HUES48 (cell line): ENCODE results near the gene MTX3.

Source experiments
- H3K27ac ChIP-seq: one replicate; pipeline ENCODE4 v1.7.0; 2013; ENCODE audit warnings: low read depth, low read length, inconsistent platforms
- H3K27me3 ChIP-seq: 2 replicates; pipeline ENCODE4 v1.6.1; 2013; ENCODE audit warnings: mild to moderate bottlenecking, low read length; ENCODE audit not compliant: control insufficient read depth, insufficient read depth
- H3K36me3 ChIP-seq: 2 replicates; pipeline ENCODE4 v1.6.1; 2013; ENCODE audit warnings: low read length; ENCODE audit not compliant: control insufficient read depth, insufficient read depth
- H3K4me1 ChIP-seq: 2 replicates; pipeline ENCODE4 v1.6.1; 2013; ENCODE audit warnings: mild to moderate bottlenecking, low read length; ENCODE audit not compliant: control insufficient read depth, insufficient read depth
- H3K4me3 ChIP-seq: 2 replicates; pipeline ENCODE4 v1.5.1; 2013; ENCODE audit warnings: mild to moderate bottlenecking, low read depth, low read length
- H3K9ac ChIP-seq: 2 replicates; pipeline ENCODE4 v1.6.1; 2013; ENCODE audit warnings: mild to moderate bottlenecking, low read depth, low read length, moderate library complexity
- H3K9me3 ChIP-seq: 2 replicates; pipeline ENCODE4 v1.6.1; 2013; ENCODE audit warnings: low read length; ENCODE audit not compliant: control insufficient read depth, insufficient read depth

MTX3 gene

GRCh38 chr5:79961716-79962574 lies 29.1 kb downstream of the MTX3 start:
- H3K36me3 ChIP-seq: no peaks in the 10 kb centered on the region
- H3K27ac ChIP-seq: peak overlapping the region; percentile 53
- no peak overlapping the region for H3K9ac ChIP-seq
- no peaks in the 10 kb centered on the region for H3K27me3 ChIP-seq
- H3K4me1 ChIP-seq: peaks cover 10% of the 10 kb centered on the region; the same call in 1 of the 2 replicates
- H3K4me3 ChIP-seq: no peak overlapping the region
- no peaks in the 10 kb centered on the region for H3K9me3 ChIP-seq

GRCh38 chr5:79959407-79959806 lies 31.7 kb downstream of the MTX3 start:
- H3K9me3 ChIP-seq: no peaks in the 10 kb centered on the region
- H3K4me3 ChIP-seq: no peak overlapping the region
- H3K27ac ChIP-seq: no peak overlapping the region
- H3K27me3 ChIP-seq: no peaks in the 10 kb centered on the region
- no peaks in the 10 kb centered on the region for H3K36me3 ChIP-seq
- no peak overlapping the region for H3K9ac ChIP-seq
- peaks cover 28% of the 10 kb centered on the region for H3K4me1 ChIP-seq

- Histone ChIP-seq H3K27me3 (no peaks in the 10 kb centered on the region), H3K4me1 (peaks cover 19% of the 10 kb centered on the region), H3K36me3 (no peaks in the 10 kb centered on the region), H3K4me3 (no peak overlapping the region), H3K9me3 (no peaks in the 10 kb centered on the region), H3K9ac (no peak overlapping the region), H3K27ac (peak overlapping the region; percentile 19)
These were observed 35.0 kb downstream of the MTX3 start for GRCh38 chr5:79955941-79956670.

- peaks cover 19% of the 10 kb centered on the region for H3K4me1 ChIP-seq
- no peaks in the 10 kb centered on the region for H3K9me3 ChIP-seq
- H3K9ac ChIP-seq: no peak overlapping the region
- H3K27me3 ChIP-seq: no peaks in the 10 kb centered on the region
- H3K36me3 ChIP-seq: no peaks in the 10 kb centered on the region
- H3K4me3 ChIP-seq: no peak overlapping the region
- peak overlapping the region; percentile 19 for H3K27ac ChIP-seq
These were observed 35.6 kb downstream of the MTX3 start for GRCh38 chr5:79955356-79955895.

GRCh38 chr5:79954620-79955019 lies 36.4 kb downstream of the MTX3 start:
- Histone ChIP-seq H3K27me3 (no peaks in the 10 kb centered on the region), H3K36me3 (no peaks in the 10 kb centered on the region), H3K27ac (no peak overlapping the region), H3K4me3 (no peak overlapping the region), H3K4me1 (peaks cover 19% of the 10 kb centered on the region), H3K9ac (no peak overlapping the region), H3K9me3 (no peaks in the 10 kb centered on the region)

- Histone ChIP-seq H3K27me3 (no peaks in the 10 kb centered on the region), H3K4me3 (no peak overlapping the region), H3K36me3 (no peaks in the 10 kb centered on the region), H3K9me3 (no peaks in the 10 kb centered on the region), H3K27ac (no peak overlapping the region), H3K9ac (no peak overlapping the region), H3K4me1 (no peaks in the 10 kb centered on the region)
These were observed 43.5 kb downstream of the MTX3 start for GRCh38 chr5:79947567-79947966.

- H3K27ac ChIP-seq: no peak overlapping the region
- H3K4me3 ChIP-seq: no peak overlapping the region
- H3K4me1 ChIP-seq: no peaks in the 10 kb centered on the region
- H3K9me3 ChIP-seq: no peaks in the 10 kb centered on the region
- H3K9ac ChIP-seq: no peak overlapping the region
- H3K27me3 ChIP-seq: no peaks in the 10 kb centered on the region
- no peaks in the 10 kb centered on the region for H3K36me3 ChIP-seq
These were observed 52.6 kb downstream of the MTX3 start for GRCh38 chr5:79938468-79938867.

GRCh38 chr5:79936646-79937216 lies 54.3 kb downstream of the MTX3 start:
- Histone ChIP-seq H3K9me3 (no peaks in the 10 kb centered on the region), H3K9ac (no peak overlapping the region), H3K27me3 (no peaks in the 10 kb centered on the region), H3K36me3 (no peaks in the 10 kb centered on the region), H3K4me1 (no peaks in the 10 kb centered on the region), H3K27ac (no peak overlapping the region), H3K4me3 (no peak overlapping the region)

- no peak overlapping the region for H3K9ac ChIP-seq
- no peaks in the 10 kb centered on the region for H3K36me3 ChIP-seq
- H3K27ac ChIP-seq: no peak overlapping the region
- no peaks in the 10 kb centered on the region for H3K9me3 ChIP-seq
- no peak overlapping the region for H3K4me3 ChIP-seq
- H3K4me1 ChIP-seq: no peaks in the 10 kb centered on the region
- H3K27me3 ChIP-seq: no peaks in the 10 kb centered on the region
These were observed 54.9 kb downstream of the MTX3 start for GRCh38 chr5:79936002-79936645.

GRCh38 chr5:79934681-79935080 lies 56.4 kb downstream of the MTX3 start:
- no peaks in the 10 kb centered on the region for H3K9me3 ChIP-seq
- H3K36me3 ChIP-seq: no peaks in the 10 kb centered on the region
- H3K27ac ChIP-seq: no peak overlapping the region
- no peaks in the 10 kb centered on the region for H3K27me3 ChIP-seq
- no peak overlapping the region for H3K9ac ChIP-seq
- no peak overlapping the region for H3K4me3 ChIP-seq
- no peaks in the 10 kb centered on the region for H3K4me1 ChIP-seq
